Epidermal melanocyte (primary cell): ENCODE data around the gene RPL29.
"Not testable (repeated sequence)": the region's sequence is repeated elsewhere in the genome, so short reads cannot be mapped to it uniquely, and the experiment has no call there.

Source experiments
- DNase-seq: peaks from one replicate; pipeline ENCODE4 v3.0.0; 2011; ENCODE audit warnings: low spot score; ENCODE audit not compliant: insufficient read length

The RPL29 gene

GRCh38 chr3:51995346-51996163 lies at the start of gene RPL29:
TSS of gene RPL29 (minus strand) at chr3:51995895. CDS start at chr3:51995461, 434 bp downstream.
- peak; percentile 97 for DNase-seq

GRCh38 chr3:52044869-52045619 lies 49.3 kb upstream of the RPL29 start:
- no peak for DNase-seq

- no peak for DNase-seq
Observed at GRCh38 chr3:52043750-52044149, 48.1 kb upstream of the RPL29 start.

- DNase-seq = not testable (repeated sequence)
Observed at GRCh38 chr3:52043039-52043438, 47.3 kb upstream of the RPL29 start.

DNA sequence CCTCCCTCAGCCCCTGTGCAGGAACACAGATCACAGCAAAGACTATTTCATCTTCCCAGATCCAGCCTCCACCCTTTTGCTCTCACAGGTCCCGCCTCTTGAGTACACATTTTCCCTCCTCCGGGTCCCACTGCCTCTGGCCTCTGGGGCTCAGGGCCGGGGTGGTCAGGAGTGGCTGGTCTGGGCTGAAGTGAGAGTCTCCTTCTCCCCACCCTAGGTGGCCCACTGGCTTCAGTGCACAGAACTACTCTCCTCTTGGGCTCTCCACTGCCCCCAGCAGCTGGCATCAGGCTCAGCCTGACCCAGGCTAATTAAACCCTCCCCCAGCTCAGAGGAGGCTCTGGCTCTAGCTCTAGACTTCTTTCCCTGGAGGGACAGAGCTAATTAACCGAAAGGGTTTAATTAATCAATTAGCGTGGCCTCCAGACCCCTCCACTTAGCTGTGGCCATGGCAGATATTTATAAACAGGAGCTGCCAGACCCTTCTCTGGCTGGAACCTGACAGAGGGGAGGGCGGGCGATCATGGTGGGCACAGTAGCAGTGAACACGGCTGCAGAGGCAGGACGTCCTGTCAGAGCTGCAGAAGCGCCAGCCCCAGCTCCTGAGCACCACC lies 45.5 kb upstream of the RPL29 start:
- no peak for DNase-seq

DNA sequence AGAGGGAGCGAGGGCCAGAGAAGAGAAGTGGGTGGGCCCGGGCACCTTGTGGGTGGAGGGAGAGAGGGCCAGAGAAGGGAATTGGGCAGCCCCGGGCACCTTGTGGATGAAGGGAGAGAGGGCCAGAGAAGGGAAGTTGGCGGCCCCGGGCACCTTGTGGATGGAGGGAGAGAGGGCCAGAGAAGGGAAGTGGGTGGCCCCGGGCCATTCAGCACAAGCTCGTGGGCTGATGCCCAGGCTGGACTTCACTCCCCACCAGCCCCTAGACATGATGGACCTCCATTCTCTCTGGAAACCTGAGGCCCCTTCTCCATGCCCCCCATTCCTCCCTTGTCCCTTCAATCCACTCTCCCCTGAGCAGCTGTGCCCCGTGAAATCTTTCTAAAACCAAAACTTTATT lies 44.9 kb upstream of the RPL29 start:
- DNase-seq = no peak

GRCh38 chr3:52039846-52040245 lies 44.2 kb upstream of the RPL29 start:
- DNase-seq = peak; percentile 91

DNA sequence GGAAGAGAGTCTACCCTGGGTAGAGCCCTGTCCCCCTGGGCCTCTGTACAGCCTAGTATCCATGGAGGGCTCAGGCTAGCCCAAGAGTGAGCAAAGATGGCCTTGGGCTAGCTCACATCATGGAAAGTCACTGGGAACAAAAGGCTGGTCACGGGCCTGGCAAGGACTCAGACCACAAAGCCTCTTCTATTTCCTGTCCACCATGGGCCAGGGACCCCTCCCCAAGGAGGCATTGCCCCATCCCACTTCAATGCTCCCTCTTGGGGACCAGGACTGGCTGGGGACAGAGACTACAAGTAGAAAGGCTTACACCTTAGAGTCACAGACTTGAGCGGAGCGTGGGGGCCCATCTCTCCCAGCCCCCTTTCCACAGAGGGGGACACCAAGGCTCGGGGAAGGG lies 43.7 kb upstream of the RPL29 start:
- no peak for DNase-seq

GRCh38 chr3:52038227-52038626 lies 42.5 kb upstream of the RPL29 start:
- no peak for DNase-seq

GRCh38 chr3:52037291-52037690 lies 41.6 kb upstream of the RPL29 start:
- no peak for DNase-seq

- no peak for DNase-seq
Observed at GRCh38 chr3:52036829-52037228, 41.1 kb upstream of the RPL29 start.

GRCh38 chr3:52036222-52036694 lies 40.6 kb upstream of the RPL29 start:
- no peak for DNase-seq

GRCh38 chr3:52034651-52035050 lies 39.0 kb upstream of the RPL29 start:
- DNase-seq = no peak

DNA sequence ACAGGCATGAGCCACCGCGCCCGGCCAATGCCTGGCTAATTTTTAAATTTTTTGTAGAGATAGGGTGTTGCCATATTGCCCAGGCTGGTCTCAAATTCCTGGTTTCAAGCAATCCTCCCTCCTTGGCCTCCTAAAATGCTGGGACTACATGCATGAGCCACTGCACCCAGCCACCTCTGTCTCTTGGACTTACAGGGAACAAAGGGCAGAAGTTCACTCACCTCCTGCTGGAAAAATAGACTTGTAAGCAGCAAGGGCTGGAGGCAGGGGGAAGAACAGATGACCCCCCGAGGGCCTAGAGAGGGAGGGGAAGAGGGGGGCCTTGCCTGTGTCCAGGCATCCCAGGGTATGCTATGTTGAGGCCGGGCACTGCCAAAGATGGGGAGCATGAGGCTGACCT lies 38.5 kb upstream of the RPL29 start:
- DNase-seq = no peak

DNA sequence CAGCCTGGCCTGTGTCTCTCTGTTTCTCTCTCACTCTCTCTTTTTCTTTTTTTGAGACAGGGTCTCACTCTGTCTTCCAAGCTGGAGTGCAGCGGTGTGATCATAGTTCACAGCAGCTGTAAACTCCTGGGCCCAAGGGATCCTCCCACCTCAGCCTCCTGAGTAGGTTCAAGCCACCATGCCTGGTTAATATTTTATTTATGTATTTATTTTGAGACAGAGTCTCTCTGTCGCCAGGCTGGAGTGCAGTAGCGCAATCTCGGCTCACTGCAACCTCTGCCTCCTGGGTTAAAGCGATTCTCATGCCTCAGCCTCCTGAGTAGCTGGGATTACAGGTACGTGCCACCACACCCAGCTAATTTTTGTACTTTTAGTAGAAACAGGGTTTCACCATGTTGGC lies 38.1 kb upstream of the RPL29 start:
- not testable (repeated sequence) for DNase-seq

GRCh38 chr3:52032702-52033408 lies 37.2 kb upstream of the RPL29 start:
- no peak for DNase-seq

GRCh38 chr3:52031896-52032295 lies 36.2 kb upstream of the RPL29 start:
- DNase-seq = no peak

DNA sequence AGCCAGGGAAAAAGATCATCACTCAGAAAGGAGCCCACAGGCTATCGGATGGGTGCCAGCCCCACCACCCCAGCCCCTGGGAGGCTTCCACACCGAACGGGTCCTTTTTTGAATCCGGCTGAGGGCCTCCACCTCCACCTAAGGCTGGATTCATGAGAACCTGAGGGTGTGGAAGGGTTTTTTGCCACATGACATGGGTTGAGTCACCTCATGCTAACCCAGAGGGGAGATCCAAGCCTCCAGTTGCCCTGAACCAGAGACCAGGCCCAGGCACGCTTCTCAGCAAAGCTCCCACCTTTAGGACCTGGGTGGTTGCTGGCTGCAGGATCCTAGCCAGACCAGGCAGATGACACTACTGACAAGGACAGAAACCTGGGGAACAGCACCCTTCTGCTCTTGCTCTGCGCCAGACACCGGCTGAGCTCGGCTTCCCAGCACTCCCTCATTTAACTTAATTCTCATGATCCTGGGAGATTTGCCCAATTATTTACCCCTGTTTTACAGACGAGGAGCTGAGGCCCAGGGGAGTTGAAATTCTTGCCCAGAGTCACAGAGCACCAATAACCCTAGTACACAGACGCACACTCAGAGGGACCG lies 35.1 kb upstream of the RPL29 start:
- no peak for DNase-seq

DNA sequence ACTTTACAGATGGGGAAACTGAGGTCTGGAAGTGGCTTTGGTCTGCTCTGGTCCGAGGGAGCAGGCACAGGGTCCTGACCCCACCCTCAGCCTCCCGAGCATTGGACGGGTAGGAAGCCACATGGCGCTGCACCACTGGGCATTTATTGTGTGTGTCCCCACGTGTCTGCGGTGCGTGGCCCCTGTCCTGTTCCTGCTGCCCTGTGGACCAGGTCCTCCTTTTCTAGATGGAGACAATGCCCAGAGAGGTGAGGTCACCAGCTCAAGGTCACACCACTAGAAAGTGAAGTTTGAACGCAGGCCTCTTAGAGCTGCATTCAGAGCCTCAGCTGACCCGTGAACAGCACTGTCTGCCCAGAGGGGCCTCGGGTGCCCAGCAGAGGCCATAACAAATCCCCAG lies 33.8 kb upstream of the RPL29 start:
- DNase-seq = no peak

DNA sequence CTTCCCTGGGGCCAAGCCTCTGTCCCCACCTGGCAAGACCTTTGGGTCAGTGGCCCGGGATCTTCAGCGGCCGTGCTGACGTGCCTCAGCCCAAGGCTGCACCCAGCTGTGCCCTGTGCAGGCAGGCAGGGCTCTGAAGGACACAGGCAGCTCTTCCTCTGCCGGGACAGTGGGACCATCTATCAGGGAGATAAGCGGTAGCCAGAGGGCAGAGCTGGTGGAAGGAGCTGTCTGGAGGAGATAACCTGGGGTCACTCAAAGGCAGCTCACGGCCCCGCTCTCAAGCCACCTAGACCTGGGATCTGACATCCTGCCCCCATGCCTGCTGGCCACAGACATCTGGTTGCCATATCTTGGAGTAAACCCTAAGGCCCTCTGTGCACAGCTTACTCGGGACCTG lies 33.4 kb upstream of the RPL29 start:
- no peak for DNase-seq

DNA sequence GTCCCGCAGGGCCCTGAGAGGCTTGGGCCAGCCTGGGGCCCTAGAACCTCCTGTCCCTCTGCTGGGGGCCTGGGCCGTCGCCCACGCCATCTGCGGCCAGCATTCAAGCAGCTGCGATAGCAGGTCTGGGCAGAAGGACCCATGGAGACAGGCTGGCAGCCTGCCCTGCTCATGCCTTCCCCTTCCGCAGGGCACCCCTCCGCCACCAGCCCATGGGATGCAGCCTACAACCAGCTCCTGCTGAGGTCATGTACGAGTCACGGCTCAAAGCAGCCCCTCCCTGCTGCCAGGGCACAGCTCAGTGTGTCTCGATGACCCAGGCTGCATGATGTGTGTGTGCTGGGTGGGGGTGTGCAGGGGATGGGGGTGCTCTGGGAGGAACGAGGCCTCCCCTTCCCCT lies 32.9 kb upstream of the RPL29 start:
- no peak for DNase-seq
